Mesenchymal stem cell (in vitro differentiated cells and primary cell): ENCODE results near the gene CRELD2.

Experiments
- DNase-seq: peaks from one replicate; pipeline ENCODE4 v3.0.0-alpha.2; 2013
- H2AFZ ChIP-seq: one replicate; pipeline ENCODE4 v1.6.1; 2013; ENCODE audit warnings: low read depth, mild to moderate bottlenecking, control low read depth, inconsistent platforms, low read length, moderate library complexity
- H2AK5ac ChIP-seq: 2 replicates; pipeline ENCODE4 v1.6.1; 2013; ENCODE audit warnings: low read length, moderate library complexity, mild to moderate bottlenecking, inconsistent platforms; ENCODE audit not compliant: severe bottlenecking
- H2BK120ac ChIP-seq: one replicate; pipeline ENCODE4 v1.6.1; 2013; ENCODE audit warnings: low read depth, mild to moderate bottlenecking, inconsistent platforms, low read length, moderate library complexity
- H2BK12ac ChIP-seq, 2 experiments: one replicate each; pipeline ENCODE4 v1.6.1; 2013; ENCODE audit warnings: inconsistent platforms in 2 of 2, low read length in 2 of 2, mild to moderate bottlenecking in 2 of 2, moderate library complexity in 2 of 2, control low read depth in 1 of 2
- H2BK15ac ChIP-seq: one replicate; pipeline ENCODE4 v1.6.1; 2013; ENCODE audit warnings: mild to moderate bottlenecking, low read depth, inconsistent platforms; ENCODE audit not compliant: poor library complexity, severe bottlenecking
- H2BK5ac ChIP-seq: 2 replicates; pipeline ENCODE4 v1.6.1; 2013; ENCODE audit warnings: low read depth, mild to moderate bottlenecking, low read length, control low read depth, inconsistent platforms; ENCODE audit not compliant: poor library complexity, severe bottlenecking
- H3K14ac ChIP-seq, 2 experiments: one replicate each; pipeline ENCODE4 v1.6.1; 2013; ENCODE audit warnings: inconsistent platforms in 2 of 2, low read length in 2 of 2, control low read depth in 1 of 2, mild to moderate bottlenecking in 1 of 2, moderate library complexity in 1 of 2
- H3K18ac ChIP-seq, 2 experiments: one replicate each; pipeline ENCODE4 v1.6.1; 2013; ENCODE audit warnings: inconsistent platforms in 2 of 2, low read length in 2 of 2, control low read depth in 1 of 2, low read depth in 1 of 2, mild to moderate bottlenecking in 1 of 2
- H3K23ac ChIP-seq, 2 experiments: one replicate each; pipeline ENCODE4 v1.6.1; 2013; ENCODE audit warnings: inconsistent platforms in 2 of 2, low read length in 2 of 2, mild to moderate bottlenecking in 2 of 2, moderate library complexity in 2 of 2, control low read depth in 1 of 2
- H3K27ac ChIP-seq: 2 replicates; pipeline ENCODE4 v1.5.1; 2013; ENCODE audit warnings: mild to moderate bottlenecking, moderate library complexity, low read length, control low read depth, inconsistent platforms; ENCODE audit not compliant: poor library complexity, severe bottlenecking
- H3K27me3 ChIP-seq, 2 experiments: 2 replicates each; pipeline versions ENCODE4 v1.6.1 to v1.7.0; 2013; ENCODE audit warnings: low read length in 2 of 2, mild to moderate bottlenecking in 2 of 2, moderate library complexity in 2 of 2, control low read depth in 1 of 2, inconsistent platforms in 1 of 2; ENCODE audit not compliant: control insufficient read depth in 1 of 2, insufficient read depth in 1 of 2
- H3K36me3 ChIP-seq, 2 experiments: 2 replicates each; pipeline versions ENCODE4 v1.6.1 to v1.7.0; 2013; ENCODE audit warnings: low read length in 2 of 2, control low read depth in 1 of 2, inconsistent platforms in 1 of 2, low read depth in 1 of 2, mild to moderate bottlenecking in 1 of 2; ENCODE audit not compliant: insufficient read depth in 2 of 2, control insufficient read depth in 1 of 2
- H3K4ac ChIP-seq, 2 experiments: one replicate each; pipeline ENCODE4 v1.6.1; 2013; ENCODE audit warnings: inconsistent platforms in 2 of 2, low read length in 2 of 2, mild to moderate bottlenecking in 2 of 2, moderate library complexity in 2 of 2, control low read depth in 1 of 2, low read depth in 1 of 2
- H3K4me1 ChIP-seq: 2 replicates; pipeline ENCODE4 v1.6.1; 2013; ENCODE audit warnings: low read depth, low read length, control low read depth; ENCODE audit not compliant: control insufficient read depth, insufficient read depth
- H3K4me2 ChIP-seq: 2 replicates; pipeline ENCODE4 v1.6.1; 2013; ENCODE audit warnings: low read length, mild to moderate bottlenecking, inconsistent platforms; ENCODE audit not compliant: poor library complexity, severe bottlenecking
- H3K4me3 ChIP-seq, 2 experiments: 2 replicates each; pipeline versions ENCODE4 v1.5.1 to v1.7.0; 2013; ENCODE audit warnings: low read length in 2 of 2, mild to moderate bottlenecking in 2 of 2, control low read depth in 1 of 2, low read depth in 1 of 2; ENCODE audit not compliant: insufficient read depth in 1 of 2
- H3K79me1 ChIP-seq: replicated peaks from 2 replicates; pipeline ENCODE4 v1.6.1; 2013; ENCODE audit warnings: mild to moderate bottlenecking, control low read depth, low read length, inconsistent platforms; ENCODE audit not compliant: poor library complexity, severe bottlenecking
- H3K9ac ChIP-seq: 2 replicates; pipeline ENCODE4 v1.7.0; 2013; ENCODE audit warnings: mild to moderate bottlenecking, low read length, moderate library complexity
- H3K9me3 ChIP-seq: 2 replicates; pipeline ENCODE4 v1.7.0; 2013; ENCODE audit warnings: mild to moderate bottlenecking, low read length; ENCODE audit not compliant: control insufficient read depth
- H4K8ac ChIP-seq: one replicate; pipeline ENCODE4 v1.6.1; 2013; ENCODE audit warnings: inconsistent platforms, mild to moderate bottlenecking, low read length, moderate library complexity
- H4K91ac ChIP-seq: one replicate; pipeline ENCODE4 v1.6.1; 2013; ENCODE audit warnings: mild to moderate bottlenecking, low read length, inconsistent platforms
- WGBS: methylation state at CpG from one replicate; pipeline ENCODE4 v1.1.7; 2013; ENCODE audit warnings: mixed read lengths; 5-methylcytosine and 5-hydroxymethylcytosine counted together

Gene CRELD2

DNA sequence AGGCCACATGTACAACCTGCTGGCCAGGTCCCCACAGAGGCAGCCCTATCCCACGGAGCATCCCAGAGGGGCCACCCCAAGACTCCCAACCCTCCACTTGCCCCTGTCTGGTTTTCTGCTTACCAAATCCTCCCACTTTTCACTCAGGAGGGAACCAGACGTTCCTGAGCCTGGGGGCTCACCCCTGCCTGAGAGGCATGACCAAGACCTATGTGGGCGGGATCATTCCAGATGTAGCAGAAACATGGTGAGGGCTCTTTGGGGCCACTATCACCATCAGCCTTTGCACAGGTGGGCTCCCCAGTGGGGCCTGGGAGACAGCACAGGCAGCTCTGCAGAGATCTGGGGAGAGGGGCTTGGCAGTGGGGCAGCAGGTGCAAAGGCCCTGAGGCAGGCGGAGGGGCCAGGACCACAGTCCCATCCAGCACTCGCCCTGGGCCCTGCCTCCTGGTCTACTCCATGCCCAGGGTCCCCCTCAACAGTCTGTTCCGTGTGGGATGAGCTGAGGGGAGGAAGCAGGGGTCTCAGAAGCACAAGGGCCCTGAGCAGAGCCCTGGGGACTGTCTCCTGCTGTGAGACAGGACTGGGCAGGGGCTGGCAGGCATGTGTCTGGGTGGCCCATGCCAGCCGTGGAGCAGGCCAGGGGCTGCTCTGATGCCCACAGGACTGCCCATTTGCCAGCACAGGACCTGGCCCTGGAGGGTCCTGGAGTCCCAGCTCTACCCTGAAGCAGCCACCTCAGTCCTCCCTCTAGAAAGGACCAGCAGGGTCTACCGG is 51.5 kb downstream of the CRELD2 start:
- H3K4me1 ChIP-seq, result peaks cover 49% of the 10 kb centered on the region
- peak overlapping the region; percentile 83 to 96 for H2BK12ac ChIP-seq
- H3K23ac ChIP-seq, result no peak overlapping the region
- no peak overlapping the region for H3K4me3 ChIP-seq
- 92% methylated on average over 8 of the region's 8 CpGs for WGBS
- no peak overlapping the region for H3K27ac ChIP-seq
- peaks cover 11% of the 10 kb centered on the region for H3K79me1 ChIP-seq
- peaks cover 0 to 28% of the 10 kb centered on the region in 2 experiments for H3K36me3 ChIP-seq
- H3K27me3 ChIP-seq, result no peaks in the 10 kb centered on the region
- peak overlapping the region; percentile 86 for H2BK120ac ChIP-seq
- H4K91ac ChIP-seq, result peak overlapping the region; percentile 61
- peak overlapping the region in 1 of 2 experiments; percentile 39 for H3K14ac ChIP-seq
- no peak overlapping the region for H3K9ac ChIP-seq
- DNase-seq, result no peak
- no peak overlapping the region for H3K4me2 ChIP-seq
- peak overlapping the region; percentile 0 for H4K8ac ChIP-seq
- peak overlapping the region; percentile 90 for H2BK15ac ChIP-seq
- H3K18ac ChIP-seq, result peak overlapping the region; percentile 31 to 58
- H2AK5ac ChIP-seq, result peak overlapping the region; percentile 10
- no peak overlapping the region for H2BK5ac ChIP-seq
- no peaks in the 10 kb centered on the region for H3K9me3 ChIP-seq
- no peak overlapping the region for H2AFZ ChIP-seq
- H3K4ac ChIP-seq, result peak overlapping the region; percentile 63 to 87

- Histone ChIP-seq H3K4me2 (peak overlapping the region; percentile 75), H2BK5ac (no peak overlapping the region), H2BK12ac (peak overlapping the region; percentile 83 to 92), H2AK5ac (no peak overlapping the region), H3K27ac (no peak overlapping the region), H3K79me1 (peaks cover 8% of the 10 kb centered on the region), H3K9me3 (no peaks in the 10 kb centered on the region), H3K36me3 (peaks cover 0 to 20% of the 10 kb centered on the region in 2 experiments), H3K14ac (peak overlapping the region in 1 of 2 experiments; percentile 63), H3K23ac (no peak overlapping the region), H4K8ac (peak overlapping the region; percentile 91), H3K9ac (peak overlapping the region; percentile 83), H3K4me3 (peak overlapping the region; percentile 56 to 79), H3K4me1 (peaks cover 46% of the 10 kb centered on the region), H2BK120ac (peak overlapping the region; percentile 98), H2AFZ (no peak overlapping the region), H3K27me3 (no peaks in the 10 kb centered on the region), H4K91ac (peak overlapping the region; percentile 96), H3K4ac (peak overlapping the region; percentile 87 to 88), H3K18ac (peak overlapping the region; percentile 81 to 96), H2BK15ac (peak overlapping the region; percentile 99)
- 12% methylated on average over 31 of the region's 32 CpGs for WGBS
- peak; percentile 99 for DNase-seq
Measured at GRCh38 chr22:49970528-49971231, 52.2 kb downstream of the CRELD2 start.

DNA sequence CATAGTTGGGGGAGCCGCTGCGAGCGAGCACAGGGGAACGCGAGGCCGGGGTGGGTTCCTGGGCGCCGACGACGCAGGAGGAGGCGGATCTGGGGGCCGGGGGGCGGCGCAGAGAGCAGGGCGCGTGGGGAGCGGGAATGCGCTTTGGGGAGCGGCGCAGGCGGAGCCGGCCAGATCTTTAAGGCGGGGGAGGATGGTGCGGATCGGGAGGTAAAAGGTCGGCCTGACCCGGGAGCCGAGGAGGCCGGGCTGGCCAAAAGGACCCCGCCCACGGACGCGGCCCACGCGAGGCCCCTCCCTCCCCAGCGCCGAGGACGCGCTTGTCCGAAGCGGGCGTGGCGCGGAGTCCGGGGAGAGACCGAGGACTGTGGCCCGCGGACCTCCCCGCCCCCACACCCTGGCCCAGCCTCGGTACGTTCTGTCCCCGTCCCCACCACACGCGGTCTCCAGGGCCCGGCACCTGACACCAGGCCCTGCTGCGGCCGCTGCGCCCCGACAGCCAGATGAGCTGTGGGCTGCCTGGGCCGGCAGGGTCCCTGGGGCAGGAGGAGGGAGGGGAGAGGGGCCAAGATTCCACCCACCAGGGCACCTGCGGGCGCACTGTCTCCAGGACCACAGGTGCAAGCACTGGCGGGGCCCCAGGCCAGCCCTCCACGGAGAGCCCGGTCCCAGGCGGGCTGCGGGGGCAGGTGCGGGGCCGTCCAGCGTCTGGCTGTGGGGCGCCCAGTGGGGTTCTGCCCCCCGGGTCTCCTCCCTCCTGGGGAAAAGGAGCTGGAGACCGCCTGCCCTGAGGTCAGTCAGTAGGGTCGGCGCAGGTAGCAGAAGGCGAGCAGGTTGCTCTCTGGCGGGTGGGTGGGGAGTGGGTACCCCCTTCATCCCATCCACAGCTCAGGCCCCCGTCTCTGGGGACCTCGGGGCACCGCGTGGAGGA is 53.1 kb downstream of the CRELD2 start:
- Histone ChIP-seq H2BK12ac (peak overlapping the region; percentile 71 to 89), H4K91ac (peak overlapping the region; percentile 96)
- 3% methylated on average over 58 of the region's 81 CpGs for WGBS

More for the DNA sequence above, 53.1 kb downstream of the CRELD2 start:
- Histone ChIP-seq H3K27me3 (no peaks in the 10 kb centered on the region), H2AK5ac (no peak overlapping the region), H3K14ac (peak overlapping the region; percentile 63 to 87), H3K36me3 (peaks cover 0 to 14% of the 10 kb centered on the region in 2 experiments), H3K79me1 (peaks cover 4% of the 10 kb centered on the region), H3K9me3 (no peaks in the 10 kb centered on the region), H3K4ac (peak overlapping the region; percentile 42 to 88), H2BK120ac (peak overlapping the region; percentile 98), H3K4me1 (peaks cover 42% of the 10 kb centered on the region), H3K9ac (peak overlapping the region; percentile 83), H4K8ac (peak overlapping the region; percentile 91), H2BK5ac (no peak overlapping the region), H2BK15ac (peak overlapping the region; percentile 99), H3K23ac (peak overlapping the region in 1 of 2 experiments; percentile 79), H2AFZ (no peak overlapping the region), H3K18ac (peak overlapping the region; percentile 81 to 96), H3K4me2 (peak overlapping the region; percentile 75), H3K4me3 (peak overlapping the region; percentile 56 to 79), H3K27ac (no peak overlapping the region)
- no peak for DNase-seq
